TTC549 (cell line): ENCODE results near the gene PP2D1.
"Not testable (repeated sequence)": the region's sequence is repeated elsewhere in the genome, so short reads cannot be mapped to it uniquely, and the experiment has no call there.

Experiments used
- FAIRE-seq: peaks from 2 replicates; lab custom pipeline; 2012; peaks lifted over from hg19 to GRCh38; lab: Jason Lieb, UNC

Gene PP2D1, protein sequence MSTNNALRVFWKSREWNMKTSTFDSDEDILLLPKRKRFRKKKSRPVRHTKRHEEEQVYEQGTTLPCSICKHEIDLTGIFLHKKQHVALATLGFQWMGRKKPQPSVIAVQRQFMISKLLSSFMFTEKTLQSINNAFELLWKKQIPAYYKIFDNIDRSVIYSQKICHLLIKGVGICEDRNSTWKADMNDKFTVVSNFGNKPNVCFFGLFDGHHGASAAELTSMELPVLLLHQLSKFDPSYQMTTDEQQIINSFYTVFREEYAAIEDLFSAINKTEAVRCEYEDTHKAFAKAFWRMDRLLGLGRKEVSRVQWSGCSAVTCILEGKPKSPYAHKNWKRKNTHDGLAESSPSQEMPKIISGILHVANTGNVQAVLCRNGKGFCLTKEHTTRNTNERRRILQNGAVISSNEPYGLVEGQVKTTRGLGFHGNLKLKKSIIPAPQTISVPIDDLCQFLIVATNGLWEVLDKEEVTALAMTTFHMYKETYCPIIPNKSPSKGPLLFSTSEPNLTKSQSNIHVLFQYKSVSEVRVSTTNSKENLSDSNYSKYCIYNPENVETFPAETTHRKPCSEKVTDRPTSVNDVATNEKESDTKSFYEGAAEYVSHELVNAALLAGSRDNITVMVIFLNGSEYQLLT

DNA sequence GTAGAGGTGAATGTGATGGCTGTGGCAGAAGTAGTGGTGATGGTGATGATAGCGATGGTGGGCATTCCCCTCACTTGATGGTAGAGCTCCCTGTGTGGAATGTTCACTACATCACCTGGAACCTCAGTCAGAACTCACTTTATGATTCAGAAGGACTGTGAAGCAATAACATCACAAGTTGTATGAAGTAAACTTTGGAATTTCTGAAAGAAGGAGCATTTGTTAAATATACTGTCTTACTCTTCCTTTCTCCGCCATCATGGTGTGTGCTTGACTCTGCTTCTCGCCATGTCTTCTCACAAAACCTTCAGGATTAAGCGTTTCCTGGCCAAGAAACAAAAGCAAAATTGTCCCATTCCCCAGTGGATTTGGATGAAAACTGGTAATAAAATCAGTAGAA, at the start of gene PP2D1:
Gene PP2D1, minus strand, starts transcription at position 101 of the 400 bp plus-strand sequence. CDS start 192 bp downstream, outside the sequence.
- no peak for FAIRE-seq

DNA sequence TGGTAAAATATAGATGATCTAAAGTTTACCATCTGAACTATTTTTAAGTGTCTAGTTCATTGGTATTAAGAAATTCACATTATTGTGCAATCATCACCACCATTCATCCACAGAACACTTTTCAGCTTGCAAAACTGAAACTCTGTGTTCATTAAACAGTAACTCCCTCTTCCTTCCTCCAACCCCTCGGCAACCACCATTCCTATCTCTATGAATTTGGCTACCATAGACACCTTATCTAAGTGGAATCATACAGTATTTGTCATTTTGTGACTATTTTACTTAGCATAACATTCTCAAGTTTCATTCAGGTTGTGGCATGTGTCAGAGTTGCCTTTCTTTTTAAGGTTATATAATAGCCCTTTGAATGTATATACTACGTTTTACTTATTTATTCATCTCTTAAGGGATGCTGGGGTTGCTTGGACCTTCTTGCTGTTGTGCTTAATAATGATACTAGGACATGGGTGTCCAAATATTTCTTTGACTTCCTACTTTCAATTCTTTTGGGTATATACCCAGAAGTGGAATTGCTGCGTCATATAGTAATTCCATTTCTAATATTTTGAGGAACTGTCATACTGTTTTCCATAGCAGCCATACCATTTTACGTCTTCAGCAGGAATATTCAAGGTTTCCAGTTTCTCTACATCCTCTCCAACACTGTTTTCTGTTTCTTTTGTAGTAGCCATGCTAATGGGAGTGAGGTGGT, 49.1 kb upstream of the PP2D1 start:
- FAIRE-seq: no peak

DNA sequence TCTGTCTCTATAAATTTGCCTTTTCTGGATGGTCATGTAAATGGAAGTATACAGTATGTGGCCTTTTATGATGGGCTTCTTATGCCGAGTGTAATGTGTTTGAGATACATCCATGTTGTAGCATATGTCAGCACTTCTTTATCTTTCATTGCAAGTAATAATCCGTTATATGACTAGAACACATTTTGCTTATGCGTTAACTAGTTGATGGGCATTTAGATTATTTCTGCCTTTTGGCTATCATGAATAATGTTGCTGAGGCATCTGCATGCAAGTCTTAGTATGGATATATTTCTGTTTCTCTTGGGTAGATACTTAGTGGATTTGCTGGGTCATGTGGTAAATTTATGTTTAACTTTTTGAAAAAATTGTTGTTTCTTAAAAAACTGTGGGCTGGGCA, 47.9 kb upstream of the PP2D1 start:
- no peak for FAIRE-seq

DNA sequence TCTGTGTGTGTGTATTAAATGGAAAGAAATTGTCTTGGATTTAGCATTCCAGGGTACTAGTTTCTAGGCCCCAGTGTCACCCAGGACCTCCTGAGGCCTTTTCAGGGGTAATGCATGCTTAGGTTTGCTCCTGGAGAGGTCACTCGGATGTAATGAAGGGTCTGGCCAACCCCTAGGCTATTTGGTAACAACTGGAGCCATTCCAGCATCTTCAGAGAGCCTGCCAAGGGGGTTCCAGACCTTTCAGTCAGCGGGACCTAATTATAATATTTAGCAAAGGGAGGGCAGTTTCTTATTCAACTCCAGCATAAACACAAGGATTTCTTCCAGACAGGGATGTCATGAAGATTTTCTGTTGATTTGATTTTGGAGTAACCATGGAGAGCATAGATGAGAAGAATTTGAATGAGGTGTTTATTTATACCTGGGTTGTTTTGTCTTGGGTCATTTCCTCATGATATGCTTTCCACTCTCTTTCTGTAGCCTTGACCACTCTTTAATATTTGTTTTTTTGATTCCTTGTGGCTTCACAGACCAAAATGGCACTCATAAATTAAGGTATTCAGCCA, 45.6 kb upstream of the PP2D1 start:
- no peak for FAIRE-seq

DNA sequence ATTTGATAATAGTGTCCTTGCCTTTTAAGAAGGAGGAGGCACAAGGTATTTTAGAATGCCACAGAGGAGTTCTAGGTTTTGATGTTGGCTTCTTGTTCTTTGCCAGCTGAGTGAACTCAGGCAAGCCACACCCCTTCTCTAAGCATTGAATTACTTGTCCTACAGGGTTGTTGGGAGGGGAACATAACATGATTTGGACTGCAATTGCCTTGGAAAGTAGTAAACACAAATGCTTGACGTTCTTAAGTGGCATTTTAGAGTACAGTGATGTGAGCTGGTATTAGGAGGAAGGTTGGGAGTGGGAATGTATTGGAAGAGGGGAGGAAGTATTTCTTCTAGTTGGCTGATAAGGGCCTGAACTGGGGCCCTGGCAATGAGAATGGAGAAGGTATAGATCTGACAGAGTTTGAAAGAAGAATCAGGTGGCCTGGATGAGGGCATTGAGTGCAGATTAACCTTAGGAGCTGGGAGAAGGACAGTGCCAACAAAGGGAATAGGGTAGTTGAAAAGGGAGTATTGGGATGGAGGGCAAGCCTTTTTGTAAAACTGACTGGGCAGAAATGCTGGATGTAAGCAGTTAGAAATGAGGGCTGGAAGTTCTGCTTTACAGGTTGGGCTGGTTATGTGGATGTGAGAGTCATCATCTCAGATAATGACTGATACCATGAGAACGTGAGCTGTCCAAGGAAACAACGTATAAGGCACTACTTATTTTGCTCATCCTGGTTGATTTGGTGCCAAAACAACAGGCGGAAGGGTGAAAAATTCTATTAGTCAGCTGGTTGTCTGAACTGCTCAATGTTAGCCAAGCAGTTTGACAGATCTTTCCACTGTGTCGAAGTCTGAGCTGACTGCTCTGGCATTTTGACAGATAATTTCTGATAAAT, 44.9 kb upstream of the PP2D1 start:
- FAIRE-seq: no peak

DNA sequence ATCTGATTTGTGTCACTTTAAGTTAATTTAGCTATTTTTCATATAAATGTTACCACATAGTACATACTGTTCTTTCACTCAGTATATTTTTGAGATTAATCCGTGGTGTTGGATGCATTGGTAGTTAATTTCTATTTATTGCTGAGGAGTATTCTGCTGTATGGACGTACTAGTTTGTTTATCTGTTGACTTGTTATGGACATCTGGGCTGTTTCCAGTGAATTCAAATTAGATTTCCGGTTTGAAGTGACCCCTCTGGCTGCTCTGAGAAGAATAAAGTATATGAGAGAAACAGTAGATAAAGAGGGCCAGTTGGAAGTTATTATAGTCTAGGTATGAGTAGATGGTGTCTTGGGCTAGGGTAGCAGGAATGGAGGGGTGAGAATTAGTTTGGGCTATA, 43.8 kb upstream of the PP2D1 start:
- FAIRE-seq: no peak

DNA sequence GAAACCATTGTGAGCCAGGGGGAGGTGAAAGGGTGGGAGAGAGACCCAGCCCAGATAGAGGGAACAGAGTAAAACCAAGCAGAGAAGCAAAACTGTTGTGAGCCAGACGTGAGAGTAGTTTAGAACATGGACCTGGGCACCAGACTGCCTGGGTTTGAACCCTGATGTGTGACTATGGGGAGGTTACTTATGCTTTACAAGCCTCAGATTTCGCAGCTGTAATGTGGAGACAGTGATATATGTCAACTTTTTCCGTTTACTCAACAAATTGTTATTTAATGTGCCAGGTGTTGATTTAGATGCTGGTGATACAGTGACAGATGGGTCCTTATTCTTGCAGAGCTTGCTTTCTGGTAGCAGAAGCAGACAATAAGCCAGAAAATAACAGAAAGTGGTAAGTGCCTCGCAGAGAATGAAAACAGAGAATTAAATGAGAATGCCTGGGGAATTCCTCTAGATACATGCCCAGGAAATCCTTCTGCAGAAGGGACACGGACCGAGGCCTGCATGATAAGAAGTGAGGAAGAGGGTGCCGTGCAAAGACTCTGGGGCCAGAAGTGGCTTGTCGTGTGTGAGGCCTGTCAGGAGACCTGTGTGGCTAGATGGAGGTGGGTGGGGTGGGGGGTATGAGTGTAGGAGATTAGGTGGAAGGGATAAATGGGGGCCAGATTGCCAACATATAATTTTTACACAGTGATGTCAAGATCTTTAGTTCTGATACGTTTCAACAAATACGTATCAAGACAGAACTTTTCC, 43.1 kb upstream of the PP2D1 start:
- FAIRE-seq: no peak

DNA sequence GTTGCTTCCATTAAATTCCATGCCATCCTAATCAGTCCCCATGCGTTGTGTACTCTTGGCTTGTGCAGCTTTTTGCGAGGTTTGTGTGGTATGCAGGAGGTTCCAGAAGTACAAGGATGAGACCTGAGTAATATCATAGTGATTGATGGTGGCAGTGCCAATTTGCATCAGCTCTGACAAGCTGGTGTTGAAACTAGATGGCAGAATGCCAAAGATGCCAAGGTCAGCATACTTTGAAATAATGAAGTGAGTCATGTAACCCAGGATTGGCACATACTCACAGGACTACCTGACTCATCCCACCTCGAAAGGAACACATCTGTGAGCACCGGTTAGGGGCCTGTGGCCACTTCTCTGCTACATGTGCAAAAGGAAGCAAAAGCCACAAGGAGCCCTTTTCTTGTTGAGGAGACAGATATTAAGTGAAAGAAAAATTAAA, 42.5 kb upstream of the PP2D1 start:
- no peak for FAIRE-seq

DNA sequence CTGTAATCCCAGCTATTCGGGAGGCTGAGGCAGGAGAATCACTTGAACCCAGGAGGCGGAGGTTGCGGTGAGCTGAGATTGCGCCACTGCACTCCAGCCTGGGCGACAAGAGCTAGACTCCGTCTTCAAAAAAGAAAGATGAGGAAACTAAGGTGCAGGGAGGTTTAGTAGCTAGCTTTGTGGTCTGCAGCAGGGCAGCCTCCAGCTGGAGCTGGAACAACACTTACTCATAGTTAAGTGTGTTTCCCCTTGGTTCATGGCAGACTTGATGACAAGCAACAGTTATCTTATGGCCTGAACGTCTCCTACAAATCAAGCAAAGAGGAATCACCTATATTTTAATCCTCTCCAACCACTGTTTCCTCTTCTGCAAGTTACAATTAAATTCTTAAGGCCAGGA, 40.8 kb upstream of the PP2D1 start:
- no peak for FAIRE-seq

DNA sequence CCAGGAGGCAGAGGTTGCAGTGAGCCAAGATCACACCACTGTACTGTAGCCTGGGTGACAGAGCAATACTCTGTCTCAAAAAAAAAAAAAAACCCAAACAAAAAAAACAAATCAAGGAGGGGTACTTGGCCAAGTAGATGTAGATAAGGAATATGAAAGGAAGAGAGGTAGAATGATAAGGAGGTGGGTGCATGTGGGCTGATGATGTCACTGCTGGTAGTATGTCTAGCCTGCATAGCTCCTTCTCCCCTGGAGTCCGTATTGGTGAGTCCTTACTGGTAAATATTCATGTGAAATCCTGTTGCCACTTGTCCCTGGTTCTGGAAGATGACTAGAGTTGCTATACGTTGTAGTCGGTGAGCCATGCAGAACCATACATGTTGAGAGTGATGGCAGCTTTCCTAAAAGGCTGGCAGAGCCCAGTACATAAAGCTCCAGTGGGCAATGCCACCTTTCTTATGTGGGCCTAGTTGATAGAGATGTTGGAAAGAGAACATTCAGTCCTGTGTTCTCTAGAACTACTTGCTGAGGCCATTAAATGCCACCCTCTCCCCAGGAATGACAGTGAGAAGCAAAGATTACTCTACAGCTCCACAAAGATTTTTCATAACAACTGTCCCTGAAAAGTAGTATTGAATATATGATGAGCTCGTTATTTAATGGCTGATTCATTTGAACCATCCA, 39.2 kb upstream of the PP2D1 start:
- no peak for FAIRE-seq

DNA sequence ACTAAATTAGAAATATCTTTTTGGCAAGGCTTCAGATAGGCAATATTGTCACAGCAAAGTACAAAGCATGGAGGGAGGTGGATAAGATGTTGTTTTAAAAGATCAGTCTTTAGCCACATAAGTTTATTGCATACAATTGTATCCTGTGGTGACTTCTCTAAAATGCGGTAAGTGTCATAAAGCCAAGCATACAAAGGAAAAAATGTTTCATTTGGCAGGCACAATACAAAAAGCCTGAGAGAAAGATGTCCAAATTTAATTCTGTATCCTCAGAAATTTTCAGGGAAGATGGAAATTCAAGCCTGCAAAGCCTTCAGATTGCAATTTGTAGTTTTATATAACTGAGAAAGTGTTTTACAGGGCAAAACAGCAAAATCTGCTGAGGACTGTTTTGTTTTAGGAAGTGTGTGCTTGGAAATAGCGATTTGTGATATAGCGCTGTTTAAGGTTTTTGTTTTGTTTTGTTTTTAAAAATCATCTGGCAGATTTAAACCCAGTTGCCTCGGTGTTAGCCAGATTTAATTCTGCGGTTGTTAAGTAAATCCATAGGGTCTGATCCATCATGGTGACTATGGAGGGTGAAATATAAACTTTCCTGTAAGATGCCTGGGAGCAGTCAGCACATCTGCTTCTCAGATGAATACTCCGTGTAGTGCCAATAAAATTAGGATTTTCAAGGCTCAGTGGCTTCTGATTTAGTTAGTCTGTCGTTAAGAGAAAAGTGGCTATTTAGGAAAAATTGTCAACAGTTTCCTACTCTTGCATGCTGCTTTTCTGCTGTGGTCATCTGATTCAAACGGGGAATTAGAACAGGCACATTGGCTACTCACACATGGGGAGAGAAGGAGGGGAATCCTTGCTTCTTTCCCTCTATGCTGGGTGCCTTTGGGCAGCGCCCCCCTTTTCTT, 36.2 kb upstream of the PP2D1 start:
- no peak for FAIRE-seq

DNA sequence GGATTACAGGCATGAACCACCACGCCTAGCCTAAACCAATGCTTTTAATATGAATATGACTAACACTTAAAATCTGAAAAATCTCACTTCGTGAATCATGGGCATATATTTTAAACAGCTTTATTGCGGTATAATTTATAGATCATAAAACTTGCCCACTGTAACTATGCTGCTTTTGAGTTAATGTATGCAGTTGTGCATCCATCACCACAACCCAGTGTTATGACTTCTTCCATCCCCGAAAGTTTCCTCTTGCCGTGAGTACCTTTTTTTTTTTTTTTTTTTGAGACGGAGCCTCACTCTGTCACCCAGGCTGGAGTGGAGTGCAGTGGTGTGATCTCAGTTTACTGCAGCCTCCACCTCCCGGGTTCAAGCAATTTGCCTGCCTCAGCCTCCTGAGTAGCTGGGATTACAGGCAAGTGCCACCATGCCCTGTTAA, 35.3 kb upstream of the PP2D1 start:
- FAIRE-seq: no peak

DNA sequence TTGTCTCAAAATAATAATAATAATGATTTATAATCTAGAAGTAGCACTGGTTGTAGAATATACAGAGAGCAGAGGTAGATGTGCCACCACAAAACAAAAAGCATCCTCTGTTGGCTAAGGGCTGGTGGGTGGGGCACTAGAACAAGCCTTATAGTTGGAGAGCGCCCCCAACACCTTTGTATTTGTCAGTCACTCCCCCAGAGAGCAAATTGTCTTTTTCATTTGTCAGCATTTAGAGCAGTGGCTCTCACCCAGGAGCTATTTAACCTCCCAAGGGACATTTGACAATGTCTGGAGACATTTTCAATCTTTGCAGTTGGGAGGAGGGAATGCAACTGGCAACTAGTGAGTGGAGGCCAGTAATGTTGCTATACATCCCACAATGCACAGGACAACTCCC, 34.5 kb upstream of the PP2D1 start:
- no peak for FAIRE-seq

DNA sequence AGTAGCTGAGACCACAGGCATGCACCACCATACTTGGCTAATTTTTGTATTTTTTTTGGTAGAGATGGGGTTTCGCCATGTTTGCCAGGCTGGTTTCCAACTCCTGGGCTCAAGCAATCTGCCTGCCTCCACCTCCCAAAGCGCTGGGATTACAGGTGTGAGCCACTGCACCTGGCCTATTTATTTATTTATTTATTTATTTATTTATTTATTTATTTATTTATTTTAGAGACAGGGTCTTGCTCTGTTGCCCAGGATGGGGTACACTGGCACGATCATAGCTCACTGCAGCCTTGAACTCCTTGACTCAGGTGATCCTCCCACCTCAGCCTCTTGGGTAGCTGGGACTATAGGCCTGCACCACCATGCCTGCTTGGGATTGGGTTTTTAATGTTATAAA, 33.1 kb upstream of the PP2D1 start:
- FAIRE-seq: not testable (repeated sequence)

DNA sequence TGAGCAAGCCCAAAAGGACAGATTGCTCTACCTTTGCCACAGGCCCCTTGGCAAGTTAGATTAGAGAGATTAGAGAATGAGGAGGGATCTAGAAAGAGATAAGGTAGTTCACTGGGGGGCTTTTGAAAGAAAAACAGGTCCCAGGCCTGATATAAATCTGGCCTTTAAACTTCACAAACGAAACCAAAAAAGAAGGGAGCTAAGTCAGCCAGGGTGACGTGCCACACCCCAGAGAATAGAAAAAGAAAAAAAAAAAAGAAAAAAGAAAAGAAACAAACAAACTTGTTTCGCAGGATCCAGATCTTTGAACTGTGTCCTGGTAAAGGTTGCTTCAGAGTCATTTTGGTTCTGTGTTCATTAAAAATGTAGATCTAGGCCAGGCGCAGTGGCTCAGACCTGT, 31.8 kb upstream of the PP2D1 start:
- no peak for FAIRE-seq

DNA sequence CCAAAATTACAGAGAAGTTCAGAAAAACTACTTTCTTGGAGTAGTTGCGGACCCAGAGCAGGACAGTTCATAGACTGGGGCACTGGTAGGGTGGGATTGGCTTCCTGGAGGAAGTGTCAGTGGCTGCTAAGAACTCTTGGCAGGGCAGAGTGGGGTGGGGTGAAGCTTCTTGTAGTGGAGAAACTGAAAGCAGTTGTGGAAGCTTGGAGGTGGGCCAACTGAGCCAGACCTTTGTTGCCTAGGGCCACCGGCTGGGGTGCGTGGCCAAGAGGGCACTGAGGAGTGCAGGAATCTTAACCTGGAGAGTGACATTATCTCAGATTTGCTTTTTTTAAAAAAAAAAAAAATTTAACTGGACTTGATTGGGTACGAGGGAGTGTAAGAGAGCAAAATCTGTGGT, 31.3 kb upstream of the PP2D1 start:
- no peak for FAIRE-seq

DNA sequence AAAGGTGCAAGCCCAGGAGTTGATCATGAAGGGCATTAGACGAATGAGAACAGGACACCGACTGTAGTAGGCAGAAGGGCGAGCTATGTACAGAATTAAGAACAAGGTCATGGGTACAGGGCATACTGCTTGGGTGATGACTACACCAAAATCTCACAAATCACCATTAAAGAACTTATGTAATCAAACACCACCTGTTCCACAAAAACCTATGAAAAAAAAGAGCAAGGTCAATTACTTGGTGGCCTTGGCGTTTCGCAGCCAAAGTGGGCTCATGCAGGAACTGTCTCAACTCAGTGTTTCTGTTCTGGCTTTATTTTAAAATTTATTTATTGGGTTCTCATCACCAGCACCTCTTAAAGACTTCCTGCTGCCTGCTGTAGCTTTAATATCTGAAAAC, 30.3 kb upstream of the PP2D1 start:
- no peak for FAIRE-seq

DNA sequence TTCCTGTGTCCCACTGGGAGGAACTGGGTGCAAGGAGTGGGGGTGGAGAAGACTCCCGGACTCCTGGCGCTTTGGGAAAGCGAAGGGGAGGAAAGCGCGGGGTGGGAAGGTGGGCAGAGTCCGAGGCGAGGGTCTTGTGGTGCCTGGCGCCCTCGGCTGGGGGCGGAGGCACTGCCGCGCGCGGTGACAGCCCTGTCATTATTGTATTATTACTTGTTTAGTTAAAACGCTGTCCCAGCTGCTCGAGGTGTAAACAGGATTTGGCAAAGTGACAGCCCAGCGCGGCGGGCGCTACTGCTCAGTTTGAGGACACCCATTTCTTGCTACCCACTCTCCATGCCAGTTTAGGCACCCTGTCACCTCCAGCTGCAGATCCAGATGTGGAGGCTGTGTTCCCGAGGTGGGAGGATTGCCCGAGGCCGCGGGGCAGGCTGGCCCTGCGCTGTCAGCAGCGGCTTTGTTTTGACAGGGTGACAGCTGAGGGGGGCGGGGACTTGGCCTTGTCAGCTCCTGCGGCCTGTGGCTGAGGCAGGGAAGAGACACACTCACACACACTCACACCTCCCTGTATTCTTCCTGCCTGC, 29.2 kb upstream of the PP2D1 start:
- FAIRE-seq: no peak
